PFSK-1 (cell line): ENCODE results near the gene ATP13A5.

Experiments
- FOXP2 ChIP-seq: optimal IDR thresholded peaks from 2 replicates; pipeline ENCODE3; 2011; ENCODE audit warnings: borderline replicate concordance, control low read depth, inconsistent platforms; ENCODE audit not compliant: insufficient read depth; ENCODE audit errors: extremely low read length, extremely low read depth
- TAF1 ChIP-seq: IDR thresholded peaks from 2 replicates; pipeline ENCODE4 v1.6.1; 2012; ENCODE audit warnings: low read length, control low read depth, borderline replicate concordance; ENCODE audit not compliant: insufficient read depth

GRCh38 chr3:193305356-193305755 lies 73.2 kb downstream of the ATP13A5 start:
- TF ChIP-seq TAF1 (no peak), FOXP2 (no peak)
